ENCODE data around the gene FAH.

GRCh38 chr15:80163897-80164296 is 11.1 kb downstream of the FAH start:
- TF ChIP-seq POLR2AphosphoS5 (IDR thresholded peaks at IDR 0.05; ENCODE audit: borderline replicate concordance, low read depth, low read length), result no peak
- no peak for TF ChIP-seq EZH2 (IDR thresholded peaks at IDR 0.05)
- no peak for TF ChIP-seq FOXP2 (optimal IDR thresholded peaks at IDR 0.05; ENCODE audit: control extremely low read depth, extremely low read length, insufficient read depth)

All from SK-N-MC (cell line).